Lower lobe of right lung (tissue), 2 donors: ENCODE results near the gene ACTN1. TPM values are rescaled to one million over a fixed set of nuclear protein-coding genes. Genes with fewer than 3 reads are reported as not detected.

ENCODE experiments used
- ATAC-seq, 2 donors: fragments of 200-7000 bp; cut with Tn5 transposase; one replicate each; pipeline ENCODE4 v1.9.1; 2020 to 2022; ENCODE audit warnings: mild to moderate bottlenecking in 2 of 2, moderate library complexity in 2 of 2
- DNase-seq: peaks from one replicate; pipeline ENCODE4 v3.0.0-alpha.2; 2020
- H3K27ac ChIP-seq: fragments of 200-600 bp; one replicate; pipeline ENCODE4 v1.8.0; 2022
- H3K27me3 ChIP-seq: fragments of 200-600 bp; one replicate; pipeline ENCODE4 v1.8.0; 2022; ENCODE audit warnings: low read depth
- H3K36me3 ChIP-seq: fragments of 200-600 bp; one replicate; pipeline ENCODE4 v1.8.0; 2022; ENCODE audit warnings: mild to moderate bottlenecking
- H3K4me1 ChIP-seq: fragments of 200-600 bp; one replicate; pipeline ENCODE4 v1.8.0; 2022
- H3K4me3 ChIP-seq: fragments of 200-600 bp; one replicate; pipeline ENCODE4 v1.8.0; 2022; ENCODE audit warnings: mild to moderate bottlenecking
- H3K9me3 ChIP-seq: fragments of 200-600 bp; one replicate; pipeline ENCODE4 v1.8.0; 2022
- CTCF ChIP-seq: fragments of 200-600 bp; IDR thresholded peaks from one replicate; pipeline ENCODE4 v1.8.0; 2022; ENCODE audit warnings: antibody characterized with exemption, mild to moderate bottlenecking
- intact Hi-C: fragments of 100-400 bp; cut with DNase I; formaldehyde crosslinking; loops from one replicate; pipeline ENCODE4 v1.11.0; 2022
- total RNA-seq: library from RNA; stranded (reverse); fragmentation: NEBNext Ultra II Directional; extraction: Animal tissue kit (Norgen Biotek cat#: 25700); gene quantifications from one replicate; pipeline ENCODE4 v1.2.1, GENCODE V29; 2021
- donor health status: DM: no; HTN: yes; CAD: no; lungs with severe emphysema.

The ACTN1 gene
- total RNA-seq, 1 donor from 2014 or later = 124 TPM

DNA sequence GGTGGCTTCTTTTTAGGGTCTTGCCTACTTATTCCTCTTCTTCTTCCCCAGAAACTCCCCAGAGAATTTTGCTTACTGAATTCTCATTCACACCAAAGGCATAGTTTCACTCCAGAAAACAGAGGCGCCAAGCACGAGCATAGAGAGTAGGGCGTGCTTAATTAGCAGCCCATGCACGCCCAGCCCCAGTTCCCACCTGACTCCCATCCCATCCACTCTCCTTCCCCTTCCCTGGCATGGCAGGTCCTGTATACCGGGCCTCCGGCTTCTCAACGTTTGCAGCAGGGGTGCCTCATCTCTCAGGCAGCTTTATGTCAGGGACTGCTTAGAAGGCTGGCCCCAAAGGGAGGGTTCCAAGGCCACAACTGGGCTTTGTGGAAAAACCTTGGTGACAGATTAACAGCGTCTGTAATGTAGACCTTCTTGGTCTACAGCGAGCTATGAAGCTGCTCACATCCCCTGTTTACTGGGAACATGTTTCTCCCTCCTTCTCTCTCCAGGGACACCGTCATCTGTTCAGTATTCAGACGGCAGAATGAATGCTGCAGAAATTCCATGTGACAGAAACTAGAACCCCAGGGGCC is 62.7 kb downstream of the ACTN1 start:
- DNase-seq = peak; percentile 20
- H3K27ac ChIP-seq = no peak overlapping the region
- peaks cover 43% of the 10 kb centered on the region for H3K36me3 ChIP-seq
- H3K27me3 ChIP-seq = no peaks in the 10 kb centered on the region
- H3K9me3 ChIP-seq = no peaks in the 10 kb centered on the region
- no peak for ATAC-seq
- H3K4me3 ChIP-seq = no peak overlapping the region
- no peak for TF ChIP-seq CTCF
- intact Hi-C loops = no loop called here
- peaks cover 11% of the 10 kb centered on the region for H3K4me1 ChIP-seq

DNA sequence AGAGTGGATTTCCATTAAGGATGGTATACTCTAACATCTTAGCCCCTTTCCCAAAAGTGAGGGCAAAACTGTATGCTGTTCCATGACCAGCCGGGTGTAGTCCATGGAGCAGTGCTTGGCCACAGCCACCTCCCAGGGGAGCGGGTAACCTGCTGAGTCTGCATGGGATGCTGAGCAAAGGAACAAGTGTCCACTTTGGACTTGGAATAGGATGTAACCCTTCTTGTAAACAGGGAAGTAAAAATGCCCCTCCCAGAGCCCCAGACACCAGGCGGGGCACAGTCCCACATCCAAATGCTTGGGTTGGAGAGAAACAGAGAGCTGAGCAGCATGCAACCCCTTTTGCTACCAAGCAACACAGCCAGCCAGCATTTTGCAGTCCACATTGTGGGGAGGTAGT is 65.6 kb downstream of the ACTN1 start:
- no peak overlapping the region for H3K4me3 ChIP-seq
- no peak overlapping the region for H3K27ac ChIP-seq
- peak; percentile 34 for DNase-seq
- no peaks in the 10 kb centered on the region for H3K27me3 ChIP-seq
- TF ChIP-seq CTCF = no peak
- H3K36me3 ChIP-seq = peaks cover 36% of the 10 kb centered on the region
- peaks cover 12% of the 10 kb centered on the region for H3K4me1 ChIP-seq
- no peaks in the 10 kb centered on the region for H3K9me3 ChIP-seq
- intact Hi-C loops = no loop called here
- no peak for ATAC-seq

DNA sequence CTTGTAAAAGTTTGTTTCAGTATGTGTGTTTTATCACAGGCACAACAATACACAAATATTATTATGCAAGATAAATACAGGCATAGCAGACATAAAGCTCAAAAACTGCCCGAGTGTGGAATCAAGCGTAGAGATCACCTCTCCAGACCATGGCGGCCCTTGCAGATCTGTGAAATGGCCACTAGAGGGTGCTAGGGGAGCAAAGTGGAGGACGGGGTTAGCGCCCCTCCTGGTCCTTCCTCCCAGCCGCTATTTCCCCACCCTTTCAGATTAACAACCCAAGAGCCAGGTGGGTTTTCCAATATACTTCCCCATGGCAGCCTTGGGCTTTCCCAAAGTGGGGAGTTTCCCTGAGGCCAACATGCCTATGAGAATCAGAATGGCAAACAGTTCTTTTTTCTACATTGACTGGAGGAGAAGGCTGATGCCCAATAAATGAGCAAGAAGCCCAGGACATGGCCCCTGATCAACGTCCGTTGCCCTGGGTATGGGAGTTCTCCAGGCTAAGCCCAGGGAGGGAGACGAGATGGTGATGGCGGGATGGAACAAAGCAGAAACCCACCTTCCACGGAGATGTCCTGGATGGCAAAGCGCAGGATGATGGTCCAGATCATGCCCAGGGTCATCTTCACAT is 67.4 kb downstream of the ACTN1 start:
- Histone ChIP-seq H3K27me3 (no peaks in the 10 kb centered on the region), H3K9me3 (no peaks in the 10 kb centered on the region), H3K27ac (no peak overlapping the region), H3K4me1 (peaks cover 12% of the 10 kb centered on the region), H3K4me3 (no peak overlapping the region), H3K36me3 (peaks cover 34% of the 10 kb centered on the region)
- TF ChIP-seq CTCF = peak; percentile 99
- ATAC-seq (peak; percentile 91 to 92), DNase-seq (peak; percentile 64)
- intact Hi-C loops = no loop called here

DNA sequence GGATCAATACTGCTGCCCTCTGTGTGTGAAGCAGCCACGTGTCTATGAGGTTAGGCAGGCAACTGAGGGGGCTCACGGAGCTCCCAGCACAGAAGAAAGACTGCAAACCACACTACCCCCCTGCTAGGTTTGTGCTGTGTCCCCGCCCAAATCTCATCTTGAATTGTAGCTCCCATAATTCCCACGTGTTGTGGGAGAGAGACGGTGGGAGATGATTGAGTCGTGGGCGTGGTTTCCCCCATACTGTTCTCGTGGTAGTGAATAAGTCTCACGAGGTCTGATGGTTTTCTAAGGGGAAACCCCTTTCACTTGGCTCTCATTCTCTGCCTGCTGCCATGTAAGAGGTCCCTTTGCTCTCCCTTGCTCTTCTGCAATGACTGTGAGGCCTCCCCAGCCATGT is 68.6 kb downstream of the ACTN1 start:
- DNase-seq (peak; percentile 4), ATAC-seq (no peak)
- intact Hi-C loops = no loop called here
- Histone ChIP-seq H3K36me3 (peaks cover 38% of the 10 kb centered on the region), H3K4me1 (peaks cover 12% of the 10 kb centered on the region), H3K27ac (no peak overlapping the region), H3K9me3 (no peaks in the 10 kb centered on the region), H3K27me3 (no peaks in the 10 kb centered on the region), H3K4me3 (no peak overlapping the region)
- TF ChIP-seq CTCF = no peak

GRCh38 chr14:68908803-68909202 is 70.3 kb downstream of the ACTN1 start:
- DNase-seq (peak; percentile 27), ATAC-seq (no peak)
- H3K4me3 ChIP-seq = no peak overlapping the region
- no peak for TF ChIP-seq CTCF
- intact Hi-C loops = no loop called here
- H3K36me3 ChIP-seq = peaks cover 55% of the 10 kb centered on the region
- no peaks in the 10 kb centered on the region for H3K9me3 ChIP-seq
- H3K27me3 ChIP-seq = no peaks in the 10 kb centered on the region
- no peak overlapping the region for H3K27ac ChIP-seq
- H3K4me1 ChIP-seq = peaks cover 10% of the 10 kb centered on the region
